Kidney epithelial cell (primary cell): ENCODE measurements around the gene GRM5. TPM values are rescaled to one million over a fixed set of nuclear protein-coding genes. Genes with fewer than 3 reads are reported as not detected.
A peak's percentile ranks its signal among the peaks of the same experiment; 100 is the strongest.
"Not testable (repeated sequence)": the region's sequence is repeated elsewhere in the genome, so short reads cannot be mapped to it uniquely, and the experiment has no call there.

Experiments used
- DNase-seq: peaks from one replicate; pipeline ENCODE4 v3.0.0-alpha.2; 2010; ENCODE audit warnings: low read depth
- H3K27me3 ChIP-seq: 2 replicates; pipeline ENCODE4 v1.6.0; 2011; ENCODE audit warnings: low read length; ENCODE audit not compliant: control insufficient read depth, insufficient read depth
- H3K36me3 ChIP-seq: 2 replicates; pipeline ENCODE4 v1.5.1; 2011; ENCODE audit warnings: low read length; ENCODE audit not compliant: control insufficient read depth, insufficient read depth
- H3K4me3 ChIP-seq: 2 replicates; pipeline ENCODE4 v1.5.1; 2011; ENCODE audit warnings: low read depth, mild to moderate bottlenecking, control low read depth, low read length
- total RNA-seq: library from RNA; depleted of rRNA; stranded (reverse); fragments of >200 nt; gene quantifications from 2 replicates; pipeline ENCODE4 v1.2.3, GENCODE V29; 2015
- TF ChIP-seq, protein P1 (sequence below): IDR thresholded peaks from 2 replicates; pipeline ENCODE4 v1.5.1; 2011; ENCODE audit warnings: mild to moderate bottlenecking, moderate library complexity, low read length, control low read depth, inconsistent platforms; ENCODE audit not compliant: insufficient read depth, poor library complexity, severe bottlenecking

GRM5 gene
- total RNA-seq, 1 donor from 2014 or later = 0.17 TPM

DNA sequence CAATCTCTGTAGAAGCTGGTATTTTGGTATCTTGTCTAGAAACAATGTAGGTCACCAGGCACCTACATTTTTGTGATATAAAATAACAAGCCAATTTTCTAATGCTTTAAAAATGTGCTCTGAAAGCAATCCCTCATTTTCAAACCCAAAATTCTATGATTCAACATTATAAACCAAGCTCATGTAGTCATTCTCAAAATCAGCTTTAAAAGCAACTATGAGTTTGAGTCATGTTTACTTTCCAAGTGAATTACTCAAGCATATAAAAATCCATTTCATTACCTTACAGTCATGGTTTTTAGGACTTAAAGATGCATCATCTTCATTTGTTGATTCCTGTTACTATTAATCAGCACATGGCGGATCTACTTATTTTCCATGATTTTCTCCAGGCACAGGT, 216.4 kb downstream of the GRM5 start:
- H3K4me3 ChIP-seq = no peak overlapping the region
- TF ChIP-seq, protein P1, sequence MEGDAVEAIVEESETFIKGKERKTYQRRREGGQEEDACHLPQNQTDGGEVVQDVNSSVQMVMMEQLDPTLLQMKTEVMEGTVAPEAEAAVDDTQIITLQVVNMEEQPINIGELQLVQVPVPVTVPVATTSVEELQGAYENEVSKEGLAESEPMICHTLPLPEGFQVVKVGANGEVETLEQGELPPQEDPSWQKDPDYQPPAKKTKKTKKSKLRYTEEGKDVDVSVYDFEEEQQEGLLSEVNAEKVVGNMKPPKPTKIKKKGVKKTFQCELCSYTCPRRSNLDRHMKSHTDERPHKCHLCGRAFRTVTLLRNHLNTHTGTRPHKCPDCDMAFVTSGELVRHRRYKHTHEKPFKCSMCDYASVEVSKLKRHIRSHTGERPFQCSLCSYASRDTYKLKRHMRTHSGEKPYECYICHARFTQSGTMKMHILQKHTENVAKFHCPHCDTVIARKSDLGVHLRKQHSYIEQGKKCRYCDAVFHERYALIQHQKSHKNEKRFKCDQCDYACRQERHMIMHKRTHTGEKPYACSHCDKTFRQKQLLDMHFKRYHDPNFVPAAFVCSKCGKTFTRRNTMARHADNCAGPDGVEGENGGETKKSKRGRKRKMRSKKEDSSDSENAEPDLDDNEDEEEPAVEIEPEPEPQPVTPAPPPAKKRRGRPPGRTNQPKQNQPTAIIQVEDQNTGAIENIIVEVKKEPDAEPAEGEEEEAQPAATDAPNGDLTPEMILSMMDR = no peak
- H3K36me3 ChIP-seq = no peaks in the 10 kb centered on the region
- H3K27me3 ChIP-seq = no peaks in the 10 kb centered on the region
- peak; percentile 4 for DNase-seq

- H3K27me3 ChIP-seq, H3K36me3 ChIP-seq, H3K4me3 ChIP-seq, DNase-seq: not testable (repeated sequence)
Measured at GRCh38 chr11:88846266-88846665, 219.5 kb downstream of the GRM5 start.

GRCh38 chr11:88844941-88845340, 220.8 kb downstream of the GRM5 start:
- not testable (repeated sequence) for H3K27me3 ChIP-seq, DNase-seq, H3K36me3 ChIP-seq, H3K4me3 ChIP-seq

DNA sequence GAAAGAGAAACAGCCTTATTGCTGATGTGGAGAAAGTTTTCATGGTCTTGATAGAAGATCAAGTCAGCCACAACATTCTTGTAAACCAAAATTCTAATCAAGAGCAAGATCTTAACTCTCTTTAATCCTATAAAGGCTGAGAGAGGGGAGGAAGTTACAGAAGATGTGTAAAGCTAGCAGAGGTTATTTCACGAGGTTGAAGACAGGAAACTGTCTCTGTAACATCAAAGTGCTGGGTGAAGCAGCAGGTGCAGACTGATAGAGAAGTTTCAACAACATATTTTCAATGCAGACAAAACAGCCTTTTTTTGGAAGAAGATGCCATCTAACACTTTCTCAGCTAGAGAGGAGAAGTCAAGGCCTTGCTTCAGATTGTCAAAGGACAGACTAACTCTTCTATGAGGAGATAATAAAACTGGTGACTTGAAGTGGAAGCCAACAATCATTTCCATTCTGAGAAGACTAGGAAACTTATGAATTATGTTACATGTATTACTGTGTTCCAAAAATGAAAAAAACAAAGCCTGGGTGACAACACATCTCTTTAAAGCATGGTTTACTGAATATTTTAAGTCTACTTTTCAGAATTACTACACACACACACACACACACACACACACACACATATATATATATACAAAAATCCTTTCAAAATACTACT, 221.9 kb downstream of the GRM5 start:
- not testable (repeated sequence) for H3K36me3 ChIP-seq, H3K4me3 ChIP-seq, DNase-seq, H3K27me3 ChIP-seq

DNA sequence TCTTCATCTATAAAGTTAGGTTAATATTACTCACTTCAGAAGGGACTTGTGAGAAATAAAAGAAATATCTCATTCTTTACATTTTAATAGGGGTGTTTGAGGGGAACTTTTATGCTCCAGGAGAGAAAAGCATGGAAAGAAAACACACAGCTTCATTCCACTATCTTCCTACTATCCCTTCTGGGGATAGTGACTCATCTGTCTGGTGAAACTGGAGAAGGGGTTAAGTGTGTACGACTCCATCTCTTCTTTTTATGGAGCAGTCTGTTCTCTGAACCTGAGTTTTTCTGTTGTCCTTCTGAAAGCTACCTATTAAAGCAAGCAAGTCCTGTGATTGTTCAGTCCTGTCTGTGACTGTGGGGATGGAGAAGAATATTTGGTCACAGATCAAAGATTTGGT, 227.6 kb downstream of the GRM5 start:
- H3K27me3 ChIP-seq, DNase-seq, H3K36me3 ChIP-seq: not testable (repeated sequence)

GRCh38 chr11:88835709-88836108, 230.1 kb downstream of the GRM5 start:
- not testable (repeated sequence) for H3K27me3 ChIP-seq, H3K4me3 ChIP-seq, H3K36me3 ChIP-seq, DNase-seq

More for the DNA sequence above, 227.6 kb downstream of the GRM5 start:
- not testable (repeated sequence) for H3K4me3 ChIP-seq

- Histone ChIP-seq H3K27me3 (no peaks in the 10 kb centered on the region), H3K36me3 (no peaks in the 10 kb centered on the region), H3K4me3 (no peak overlapping the region)
- no peak for DNase-seq
- TF ChIP-seq, protein P1 = no peak
Measured at GRCh38 chr11:88831303-88831890, 234.4 kb downstream of the GRM5 start.

- TF ChIP-seq, protein P1 = no peak
- H3K4me3 ChIP-seq = no peak overlapping the region
- no peaks in the 10 kb centered on the region for H3K36me3 ChIP-seq
- H3K27me3 ChIP-seq = no peaks in the 10 kb centered on the region
- no peak for DNase-seq
Measured at GRCh38 chr11:88827018-88827676, 238.6 kb downstream of the GRM5 start.
